ENCODE data around the gene S100A7. TPM values are rescaled to one million over a fixed set of nuclear protein-coding genes. Genes with fewer than 3 reads are reported as not detected.

Gene S100A7
- polyA plus RNA-seq, 1 donor from 2014 or later: not detected

DNA sequence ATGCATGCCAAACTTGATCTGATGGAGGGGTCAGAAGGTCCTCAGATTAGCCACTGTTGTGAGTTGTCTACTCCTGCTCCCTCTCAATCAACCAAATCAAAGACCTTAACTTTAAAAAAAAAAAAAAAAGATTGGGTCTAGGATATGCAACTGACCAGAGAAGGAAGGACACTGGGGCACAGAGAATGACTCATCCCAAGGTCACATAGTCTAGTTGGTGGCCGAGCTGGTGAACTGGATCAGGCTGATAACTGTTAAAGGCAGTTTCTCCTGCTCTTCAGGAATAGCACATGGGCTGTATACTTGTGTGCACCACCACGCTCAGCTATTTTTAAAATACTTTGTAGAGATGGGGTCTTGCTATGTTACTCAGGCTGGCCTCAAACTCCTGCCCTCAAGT lies 14.8 kb upstream of the S100A7 start:
- no peaks in the 10 kb centered on the region for H3K27me3 ChIP-seq (ENCODE audit: insufficient read depth, low read depth, low read length)
- no peaks in the 10 kb centered on the region for H3K9me3 ChIP-seq (ENCODE audit: low read length)
- no peaks in the 10 kb centered on the region for H3K79me2 ChIP-seq (replicated peaks; ENCODE audit: insufficient read depth, low read length)
- TF ChIP-seq RAD21 (conservative IDR thresholded peaks at IDR 0.05) (no peak), REST (IDR thresholded peaks at IDR 0.05; ENCODE audit: borderline replicate concordance) (no peak), CTCF (IDR thresholded peaks at IDR 0.05; ENCODE audit: poor library complexity, severe bottlenecking) (no peak), EP300 (conservative IDR thresholded peaks at IDR 0.05; ENCODE audit: poor library complexity, severe bottlenecking) (no peak), POLR2AphosphoS5 (IDR thresholded peaks at IDR 0.05) (no peak), SMC3 (conservative IDR thresholded peaks at IDR 0.05; ENCODE audit: poor library complexity) (no peak), TAF1 (IDR thresholded peaks at IDR 0.05; ENCODE audit: low read depth) (no peak)
- H3K9ac ChIP-seq (ENCODE audit: low read length): no peak overlapping the region
- H3K4me3 ChIP-seq (ENCODE audit: low read length): no peak overlapping the region
- H3K4me2 ChIP-seq (ENCODE audit: low read length): no peak overlapping the region
- no peaks in the 10 kb centered on the region for H3K36me3 ChIP-seq (ENCODE audit: insufficient read depth, low read length)
- H4K20me1 ChIP-seq (ENCODE audit: insufficient read depth): no peaks in the 10 kb centered on the region
- H3F3A ChIP-seq (ENCODE audit: insufficient read depth, low read length, poor library complexity, severe bottlenecking): no peaks in the 10 kb centered on the region
- H2AFZ ChIP-seq (ENCODE audit: low read depth, low read length): no peak overlapping the region
- H3K9me2 ChIP-seq (ENCODE audit: insufficient read depth, low read length): no peaks in the 10 kb centered on the region
- H3K27ac ChIP-seq (ENCODE audit: low read length): no peak overlapping the region

DNA sequence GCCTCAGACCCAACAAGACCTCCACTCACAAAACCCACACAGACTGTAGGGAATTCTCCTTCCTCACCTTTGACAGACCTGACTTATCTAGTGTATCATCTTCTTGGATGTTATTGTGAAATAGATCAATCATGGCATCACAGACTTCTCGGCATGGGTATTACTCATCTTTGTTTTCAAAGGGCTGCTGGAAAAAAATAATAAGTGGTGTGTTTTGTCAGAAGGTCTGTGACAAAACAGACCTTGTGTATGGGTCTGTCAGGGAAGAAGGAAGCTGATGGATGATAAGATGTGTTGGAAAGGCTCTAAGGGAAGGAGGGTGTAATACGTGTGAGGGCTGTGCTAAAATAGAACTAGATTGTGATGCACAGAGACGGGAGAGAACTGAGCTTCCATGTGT lies 13.9 kb upstream of the S100A7 start:
- H3K79me2 ChIP-seq (replicated peaks; ENCODE audit: insufficient read depth, low read length): no peaks in the 10 kb centered on the region
- H3K4me2 ChIP-seq (ENCODE audit: low read length): no peak overlapping the region
- no peak overlapping the region for H3K27ac ChIP-seq (ENCODE audit: low read length)
- no peak overlapping the region for H3K4me3 ChIP-seq (ENCODE audit: low read length)
- no peaks in the 10 kb centered on the region for H3K36me3 ChIP-seq (ENCODE audit: insufficient read depth, low read length)
- no peak overlapping the region for H3K9ac ChIP-seq (ENCODE audit: low read length)
- TF ChIP-seq SMC3 (conservative IDR thresholded peaks at IDR 0.05; ENCODE audit: poor library complexity) (no peak), EP300 (conservative IDR thresholded peaks at IDR 0.05; ENCODE audit: poor library complexity, severe bottlenecking) (no peak), REST (IDR thresholded peaks at IDR 0.05; ENCODE audit: borderline replicate concordance) (no peak), EZH2 (IDR thresholded peaks at IDR 0.05; ENCODE audit: borderline replicate concordance, insufficient read depth, low read length, poor library complexity, severe bottlenecking) (no peak), POLR2AphosphoS5 (IDR thresholded peaks at IDR 0.05) (no peak), CTCF (IDR thresholded peaks at IDR 0.05; ENCODE audit: poor library complexity, severe bottlenecking) (no peak), MXI1 (conservative IDR thresholded peaks at IDR 0.05; ENCODE audit: poor library complexity, severe bottlenecking) (no peak), RAD21 (conservative IDR thresholded peaks at IDR 0.05) (no peak), TAF1 (IDR thresholded peaks at IDR 0.05; ENCODE audit: low read depth) (no peak)
- no peaks in the 10 kb centered on the region for H3K9me2 ChIP-seq (ENCODE audit: insufficient read depth, low read length)
- no peak overlapping the region for H2AFZ ChIP-seq (ENCODE audit: low read depth, low read length)
- no peaks in the 10 kb centered on the region for H3K9me3 ChIP-seq (ENCODE audit: low read length)
- no peaks in the 10 kb centered on the region for H3K27me3 ChIP-seq (ENCODE audit: insufficient read depth, low read depth, low read length)
- H3F3A ChIP-seq (ENCODE audit: insufficient read depth, low read length, poor library complexity, severe bottlenecking): no peaks in the 10 kb centered on the region
- no peaks in the 10 kb centered on the region for H4K20me1 ChIP-seq (ENCODE audit: insufficient read depth)

Measured in neural cell (in vitro differentiated cells).